ENCODE results near the gene NEDD9.

- TF ChIP-seq EZH2 (IDR thresholded peaks at IDR 0.05; ENCODE audit: borderline replicate concordance, control insufficient read depth, low read depth, low read length) (no peak), CREB1 (IDR thresholded peaks at IDR 0.05; ENCODE audit: low read depth) (no peak), JUNB (IDR thresholded peaks at IDR 0.05) (no peak), POLR2AphosphoS5 (IDR thresholded peaks at IDR 0.05; ENCODE audit: low read length) (no peak), RUNX3 (IDR thresholded peaks at IDR 0.05; ENCODE audit: low read length) (no peak), RCOR1 (conservative IDR thresholded peaks at IDR 0.05; ENCODE audit: low read depth, low read length) (no peak)
- TF ChIP-seq, protein P1, sequence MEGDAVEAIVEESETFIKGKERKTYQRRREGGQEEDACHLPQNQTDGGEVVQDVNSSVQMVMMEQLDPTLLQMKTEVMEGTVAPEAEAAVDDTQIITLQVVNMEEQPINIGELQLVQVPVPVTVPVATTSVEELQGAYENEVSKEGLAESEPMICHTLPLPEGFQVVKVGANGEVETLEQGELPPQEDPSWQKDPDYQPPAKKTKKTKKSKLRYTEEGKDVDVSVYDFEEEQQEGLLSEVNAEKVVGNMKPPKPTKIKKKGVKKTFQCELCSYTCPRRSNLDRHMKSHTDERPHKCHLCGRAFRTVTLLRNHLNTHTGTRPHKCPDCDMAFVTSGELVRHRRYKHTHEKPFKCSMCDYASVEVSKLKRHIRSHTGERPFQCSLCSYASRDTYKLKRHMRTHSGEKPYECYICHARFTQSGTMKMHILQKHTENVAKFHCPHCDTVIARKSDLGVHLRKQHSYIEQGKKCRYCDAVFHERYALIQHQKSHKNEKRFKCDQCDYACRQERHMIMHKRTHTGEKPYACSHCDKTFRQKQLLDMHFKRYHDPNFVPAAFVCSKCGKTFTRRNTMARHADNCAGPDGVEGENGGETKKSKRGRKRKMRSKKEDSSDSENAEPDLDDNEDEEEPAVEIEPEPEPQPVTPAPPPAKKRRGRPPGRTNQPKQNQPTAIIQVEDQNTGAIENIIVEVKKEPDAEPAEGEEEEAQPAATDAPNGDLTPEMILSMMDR (IDR thresholded peaks at IDR 0.05 in 2 of 3, conservative IDR thresholded peaks at IDR 0.05 in 1 of 3; ENCODE audit: control insufficient read depth in 2 of 3, extremely low read depth in 1 of 3, insufficient read depth in 1 of 3, low read depth in 3 of 3, low read length in 3 of 3) = no peak
Measured at GRCh38 chr6:11276911-11277274, 44.4 kb upstream of the NEDD9 start.

All from GM12878 (cell line).